WTC11 (cell line): Measurements from ENCODE around the gene PDE6H. TPM values are rescaled to one million over a fixed set of nuclear protein-coding genes. Genes with fewer than 3 reads are reported as not detected.

Source experiments
- ATAC-seq: fragments of 200-7000 bp; cut with Tn5 transposase; 2 replicates; pipeline ENCODE4 v1.10.0; 2021; ENCODE audit warnings: mild to moderate bottlenecking, moderate library complexity
- CTCF ChIA-PET: fragments of 300-600 bp; sonication (Branson Sonifier 250); formaldehyde crosslinking; loops from one replicate; lab custom pipeline; 2021; ENCODE audit warnings: antibody characterized with exemption; lab: Charles Lee
- POLR2A ChIA-PET: fragments of 350-600 bp; sonication (Branson Sonifier 250); formaldehyde crosslinking; loops from one replicate; lab custom pipeline; 2021; ENCODE audit warnings: antibody characterized with exemption; lab: Charles Lee
- DNase-seq: peaks from one replicate; pipeline ENCODE4 v3.0.0; 2021; ENCODE audit warnings: low spot score
- H3K27ac Mint-ChIP-seq: 2 replicates; pipeline ENCODE4 v1.8.0; 2021; ENCODE audit warnings: mixed read lengths
- H3K27me3 Mint-ChIP-seq: 2 replicates; pipeline ENCODE4 v1.8.0; 2021; ENCODE audit warnings: low read depth, mild to moderate bottlenecking, moderate library complexity, mixed read lengths
- H3K36me3 Mint-ChIP-seq: 2 replicates; pipeline ENCODE4 v1.8.0; 2021; ENCODE audit warnings: mixed read lengths
- H3K4me1 Mint-ChIP-seq: 2 replicates; pipeline ENCODE4 v1.8.0; 2022; ENCODE audit warnings: mixed read lengths
- H3K4me3 Mint-ChIP-seq: 2 replicates; pipeline ENCODE4 v1.8.0; 2021; ENCODE audit warnings: mild to moderate bottlenecking, moderate library complexity, mixed read lengths
- H3K9me3 Mint-ChIP-seq: 2 replicates; pipeline ENCODE4 v1.8.0; 2021; ENCODE audit warnings: mixed read lengths
- CBFB ChIP-seq: sonication (generic); formaldehyde crosslinking; IDR thresholded peaks from 2 replicates; pipeline ENCODE4 v1.8.1; 2022; ENCODE audit warnings: mild to moderate bottlenecking, low read depth, missing genetic modification reagents
- IRF2 ChIP-seq: sonication (generic); formaldehyde crosslinking; IDR thresholded peaks from 2 replicates; pipeline ENCODE4 v1.8.0; 2022; ENCODE audit warnings: low read depth, missing genetic modification reagents, borderline replicate concordance
- MYBL2 ChIP-seq: sonication (generic); formaldehyde crosslinking; IDR thresholded peaks from 2 replicates; pipeline ENCODE4 v1.8.1; 2023; ENCODE audit warnings: mild to moderate bottlenecking, moderate library complexity, missing genetic modification reagents
- SMAD4 ChIP-seq: sonication (generic); formaldehyde crosslinking; IDR thresholded peaks from 2 replicates; pipeline ENCODE4 v1.8.0; 2022; ENCODE audit warnings: mild to moderate bottlenecking, missing genetic modification reagents
- TP53 ChIP-seq: sonication (generic); formaldehyde crosslinking; IDR thresholded peaks from 2 replicates; pipeline ENCODE4 v1.8.1; 2023; ENCODE audit warnings: mild to moderate bottlenecking, missing genetic modification reagents
- total RNA-seq: library from RNA; stranded (reverse); gene quantifications from 3 replicates; pipeline ENCODE4 v1.2.3, GENCODE V29; 2021
- TF ChIP-seq, protein P1 (sequence below): fragments of 250-450 bp; sonication (Bioruptor Pico); conservative IDR thresholded peaks from 2 replicates; pipeline ENCODE4 v1.9.0; 2021; ENCODE audit warnings: mild to moderate bottlenecking
- TF ChIP-seq, protein P2 (sequence below): sonication (generic); formaldehyde crosslinking; IDR thresholded peaks from 2 replicates; pipeline ENCODE4 v1.8.0; 2022; ENCODE audit warnings: mild to moderate bottlenecking, missing genetic modification reagents
- TF ChIP-seq, protein P3 (sequence below): sonication (generic); formaldehyde crosslinking; IDR thresholded peaks from 2 replicates; pipeline ENCODE4 v1.8.1; 2023; ENCODE audit warnings: mild to moderate bottlenecking, missing genetic modification reagents, moderate library complexity
- TF ChIP-seq, protein P4 (sequence below): fragments of 250-450 bp; sonication (Bioruptor Pico); IDR thresholded peaks from 2 replicates; pipeline ENCODE4 v1.9.0; 2021; ENCODE audit warnings: mild to moderate bottlenecking
- TF ChIP-seq, protein P5 (sequence below): sonication (generic); formaldehyde crosslinking; IDR thresholded peaks from 2 replicates; pipeline ENCODE4 v1.8.0; 2023; ENCODE audit warnings: missing genetic modification reagents, mild to moderate bottlenecking, borderline replicate concordance
- TF ChIP-seq, protein P6 (sequence below): sonication (generic); formaldehyde crosslinking; IDR thresholded peaks from 2 replicates; pipeline ENCODE4 v1.8.1; 2022; ENCODE audit warnings: low read depth, mild to moderate bottlenecking, moderate library complexity, missing genetic modification reagents, borderline replicate concordance
- TF ChIP-seq, protein P7 (sequence below): sonication (generic); formaldehyde crosslinking; IDR thresholded peaks from 2 replicates; pipeline ENCODE4 v1.8.1; 2023; ENCODE audit warnings: mild to moderate bottlenecking, missing genetic modification reagents
- TF ChIP-seq, protein P8 (sequence below): sonication (generic); formaldehyde crosslinking; conservative IDR thresholded peaks from 2 replicates; pipeline ENCODE4 v1.8.1; 2022; ENCODE audit warnings: mild to moderate bottlenecking, missing genetic modification reagents

The PDE6H gene
- total RNA-seq, 1 experiment from 2014 or later, result not detected

DNA sequence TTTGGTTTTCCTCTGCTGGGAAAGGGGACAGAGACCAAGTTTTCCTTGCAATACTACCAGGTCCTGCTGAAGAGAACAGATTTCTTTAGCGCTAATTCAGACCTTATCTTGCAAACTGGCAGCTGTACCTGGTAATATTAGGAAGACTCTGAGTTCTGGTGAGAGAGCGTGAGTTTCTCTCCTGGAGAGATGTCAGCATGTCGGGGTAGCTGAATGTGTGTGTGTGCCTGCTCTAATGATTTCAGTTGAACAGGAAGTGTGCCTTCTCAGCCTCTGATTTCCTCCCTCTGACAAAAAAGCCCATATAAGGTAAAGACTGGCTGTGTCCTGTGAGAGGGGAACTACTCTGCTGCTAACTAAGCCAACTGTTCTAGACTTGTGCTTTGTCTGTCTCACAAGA is 24.2 kb upstream of the PDE6H start:
- ATAC-seq (peak; percentile 93), DNase-seq (no peak)
- Mint-ChIP-seq H3K36me3 (no peaks in the 10 kb centered on the region), H3K9me3 (no peaks in the 10 kb centered on the region), H3K27ac (peak overlapping the region; percentile 31; the same call in 1 of the 2 replicates), H3K4me3 (no peak overlapping the region), H3K4me1 (peaks cover 7% of the 10 kb centered on the region), H3K27me3 (no peaks in the 10 kb centered on the region)
- POLR2A ChIA-PET, result no interaction called here
- CTCF ChIA-PET, result interaction anchor here (1.3 to 1.7 kb wide), 2 partner anchors 12 to 193 kb away, joined by 5 to 7 read pairs; no protein-coding TSS in a partner anchor
- TF ChIP-seq, protein P1, sequence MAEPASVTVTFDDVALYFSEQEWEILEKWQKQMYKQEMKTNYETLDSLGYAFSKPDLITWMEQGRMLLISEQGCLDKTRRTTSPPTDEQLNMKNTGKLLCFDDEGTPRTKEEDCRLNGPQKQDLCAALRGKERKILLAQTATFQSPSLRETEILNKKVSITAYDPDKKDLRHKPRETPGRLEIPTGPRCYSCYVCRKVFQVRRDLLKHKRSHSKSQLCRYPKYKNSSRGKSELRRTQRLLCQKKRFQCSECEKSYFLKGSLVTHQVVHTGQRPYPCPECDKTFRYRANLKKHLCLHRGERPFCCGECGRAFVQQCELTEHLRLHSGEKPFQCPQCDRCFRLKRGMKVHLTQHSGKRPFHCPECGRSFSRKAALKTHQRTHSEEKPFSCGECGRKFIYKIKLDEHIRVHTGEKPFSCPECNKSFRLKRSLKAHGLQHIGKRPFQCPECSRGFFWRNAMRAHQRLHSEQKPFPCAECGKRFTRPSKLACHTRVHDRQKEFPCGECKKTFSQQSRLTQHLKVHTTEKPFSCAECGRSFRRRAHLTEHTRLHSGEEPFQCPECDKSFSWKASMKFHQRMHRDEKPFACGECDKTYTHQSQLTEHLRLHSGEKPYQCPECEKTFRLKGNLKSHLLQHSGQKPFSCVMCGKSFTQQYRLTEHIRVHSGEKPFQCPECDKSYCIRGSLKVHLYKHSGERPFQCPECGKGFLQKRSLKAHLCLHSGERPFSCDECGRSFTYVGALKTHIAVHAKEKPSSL (CRISPR knock-in tag), result no peak

DNA sequence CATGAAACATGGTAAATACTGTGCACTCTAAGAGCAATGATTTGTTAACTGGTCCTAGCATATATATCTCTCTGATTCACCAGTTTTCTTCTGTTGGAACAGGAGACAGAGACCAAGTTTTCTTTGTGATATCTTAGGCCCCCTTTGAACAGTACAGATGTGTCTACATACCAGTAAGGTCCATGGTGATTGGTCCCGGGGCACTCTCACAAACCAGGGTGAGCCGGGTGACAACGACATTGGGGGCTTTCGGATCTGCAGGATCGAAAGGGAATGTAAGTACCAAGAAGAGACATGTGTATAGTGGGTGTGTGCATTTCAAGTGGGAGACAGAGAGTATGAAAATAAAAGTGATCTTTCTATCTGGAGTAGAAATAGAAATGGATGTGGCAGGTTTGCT is 23.2 kb upstream of the PDE6H start:
- ATAC-seq (no peak), DNase-seq (no peak)
- ChIA-PET POLR2A (no interaction called here), CTCF (no interaction called here)
- H3K27ac Mint-ChIP-seq, result no peak overlapping the region
- H3K27me3 Mint-ChIP-seq, result no peaks in the 10 kb centered on the region; the same call in 1 of the 2 replicates
- no peak overlapping the region for H3K4me3 Mint-ChIP-seq
- TF ChIP-seq TP53 (no peak), MYBL2 (CRISPR knock-in tag) (no peak), CBFB (no peak), IRF2 (no peak)
- TF ChIP-seq, protein P2, sequence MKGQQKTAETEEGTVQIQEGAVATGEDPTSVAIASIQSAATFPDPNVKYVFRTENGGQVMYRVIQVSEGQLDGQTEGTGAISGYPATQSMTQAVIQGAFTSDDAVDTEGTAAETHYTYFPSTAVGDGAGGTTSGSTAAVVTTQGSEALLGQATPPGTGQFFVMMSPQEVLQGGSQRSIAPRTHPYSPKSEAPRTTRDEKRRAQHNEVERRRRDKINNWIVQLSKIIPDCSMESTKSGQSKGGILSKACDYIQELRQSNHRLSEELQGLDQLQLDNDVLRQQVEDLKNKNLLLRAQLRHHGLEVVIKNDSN (CRISPR knock-in tag), result no peak
- TF ChIP-seq, protein P3, sequence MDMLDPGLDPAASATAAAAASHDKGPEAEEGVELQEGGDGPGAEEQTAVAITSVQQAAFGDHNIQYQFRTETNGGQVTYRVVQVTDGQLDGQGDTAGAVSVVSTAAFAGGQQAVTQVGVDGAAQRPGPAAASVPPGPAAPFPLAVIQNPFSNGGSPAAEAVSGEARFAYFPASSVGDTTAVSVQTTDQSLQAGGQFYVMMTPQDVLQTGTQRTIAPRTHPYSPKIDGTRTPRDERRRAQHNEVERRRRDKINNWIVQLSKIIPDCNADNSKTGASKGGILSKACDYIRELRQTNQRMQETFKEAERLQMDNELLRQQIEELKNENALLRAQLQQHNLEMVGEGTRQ (CRISPR knock-in tag), result no peak
- TF ChIP-seq, protein P4, sequence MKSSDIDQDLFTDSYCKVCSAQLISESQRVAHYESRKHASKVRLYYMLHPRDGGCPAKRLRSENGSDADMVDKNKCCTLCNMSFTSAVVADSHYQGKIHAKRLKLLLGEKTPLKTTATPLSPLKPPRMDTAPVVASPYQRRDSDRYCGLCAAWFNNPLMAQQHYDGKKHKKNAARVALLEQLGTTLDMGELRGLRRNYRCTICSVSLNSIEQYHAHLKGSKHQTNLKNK (CRISPR knock-in tag), result no peak
- H3K9me3 Mint-ChIP-seq, result no peaks in the 10 kb centered on the region
- peaks cover 11% of the 10 kb centered on the region for H3K4me1 Mint-ChIP-seq
- H3K36me3 Mint-ChIP-seq, result no peaks in the 10 kb centered on the region

DNA sequence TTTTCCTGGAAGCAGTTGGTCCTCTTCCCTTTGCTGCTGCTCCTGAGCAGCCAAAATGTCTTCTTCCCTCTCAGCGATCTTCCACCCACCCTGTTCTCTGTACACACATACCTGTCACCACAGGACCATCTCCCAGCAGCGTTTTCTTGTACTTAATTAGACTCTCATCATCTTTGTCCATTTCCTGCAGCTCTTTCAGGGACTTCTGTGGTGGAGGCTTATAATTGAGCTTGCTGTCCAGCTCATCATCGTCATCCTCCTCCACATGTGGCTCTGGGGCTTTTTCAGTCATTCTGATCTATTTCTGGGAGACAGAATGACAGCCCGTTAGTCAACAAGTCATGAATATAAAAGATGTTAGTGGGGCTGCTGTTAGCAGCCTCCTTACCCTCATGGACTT is 22.4 kb upstream of the PDE6H start:
- H3K27ac Mint-ChIP-seq, result no peak overlapping the region
- TF ChIP-seq, protein P5, sequence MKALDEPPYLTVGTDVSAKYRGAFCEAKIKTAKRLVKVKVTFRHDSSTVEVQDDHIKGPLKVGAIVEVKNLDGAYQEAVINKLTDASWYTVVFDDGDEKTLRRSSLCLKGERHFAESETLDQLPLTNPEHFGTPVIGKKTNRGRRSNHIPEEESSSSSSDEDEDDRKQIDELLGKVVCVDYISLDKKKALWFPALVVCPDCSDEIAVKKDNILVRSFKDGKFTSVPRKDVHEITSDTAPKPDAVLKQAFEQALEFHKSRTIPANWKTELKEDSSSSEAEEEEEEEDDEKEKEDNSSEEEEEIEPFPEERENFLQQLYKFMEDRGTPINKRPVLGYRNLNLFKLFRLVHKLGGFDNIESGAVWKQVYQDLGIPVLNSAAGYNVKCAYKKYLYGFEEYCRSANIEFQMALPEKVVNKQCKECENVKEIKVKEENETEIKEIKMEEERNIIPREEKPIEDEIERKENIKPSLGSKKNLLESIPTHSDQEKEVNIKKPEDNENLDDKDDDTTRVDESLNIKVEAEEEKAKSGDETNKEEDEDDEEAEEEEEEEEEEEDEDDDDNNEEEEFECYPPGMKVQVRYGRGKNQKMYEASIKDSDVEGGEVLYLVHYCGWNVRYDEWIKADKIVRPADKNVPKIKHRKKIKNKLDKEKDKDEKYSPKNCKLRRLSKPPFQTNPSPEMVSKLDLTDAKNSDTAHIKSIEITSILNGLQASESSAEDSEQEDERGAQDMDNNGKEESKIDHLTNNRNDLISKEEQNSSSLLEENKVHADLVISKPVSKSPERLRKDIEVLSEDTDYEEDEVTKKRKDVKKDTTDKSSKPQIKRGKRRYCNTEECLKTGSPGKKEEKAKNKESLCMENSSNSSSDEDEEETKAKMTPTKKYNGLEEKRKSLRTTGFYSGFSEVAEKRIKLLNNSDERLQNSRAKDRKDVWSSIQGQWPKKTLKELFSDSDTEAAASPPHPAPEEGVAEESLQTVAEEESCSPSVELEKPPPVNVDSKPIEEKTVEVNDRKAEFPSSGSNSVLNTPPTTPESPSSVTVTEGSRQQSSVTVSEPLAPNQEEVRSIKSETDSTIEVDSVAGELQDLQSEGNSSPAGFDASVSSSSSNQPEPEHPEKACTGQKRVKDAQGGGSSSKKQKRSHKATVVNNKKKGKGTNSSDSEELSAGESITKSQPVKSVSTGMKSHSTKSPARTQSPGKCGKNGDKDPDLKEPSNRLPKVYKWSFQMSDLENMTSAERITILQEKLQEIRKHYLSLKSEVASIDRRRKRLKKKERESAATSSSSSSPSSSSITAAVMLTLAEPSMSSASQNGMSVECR (CRISPR knock-in tag), result no peak
- TF ChIP-seq, protein P6, sequence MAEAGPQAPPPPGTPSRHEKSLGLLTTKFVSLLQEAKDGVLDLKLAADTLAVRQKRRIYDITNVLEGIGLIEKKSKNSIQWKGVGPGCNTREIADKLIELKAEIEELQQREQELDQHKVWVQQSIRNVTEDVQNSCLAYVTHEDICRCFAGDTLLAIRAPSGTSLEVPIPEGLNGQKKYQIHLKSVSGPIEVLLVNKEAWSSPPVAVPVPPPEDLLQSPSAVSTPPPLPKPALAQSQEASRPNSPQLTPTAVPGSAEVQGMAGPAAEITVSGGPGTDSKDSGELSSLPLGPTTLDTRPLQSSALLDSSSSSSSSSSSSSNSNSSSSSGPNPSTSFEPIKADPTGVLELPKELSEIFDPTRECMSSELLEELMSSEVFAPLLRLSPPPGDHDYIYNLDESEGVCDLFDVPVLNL (CRISPR knock-in tag), result no peak
- TF ChIP-seq SMAD4 (CRISPR knock-in tag) (no peak), MYBL2 (CRISPR knock-in tag) (no peak)
- TF ChIP-seq, protein P7, sequence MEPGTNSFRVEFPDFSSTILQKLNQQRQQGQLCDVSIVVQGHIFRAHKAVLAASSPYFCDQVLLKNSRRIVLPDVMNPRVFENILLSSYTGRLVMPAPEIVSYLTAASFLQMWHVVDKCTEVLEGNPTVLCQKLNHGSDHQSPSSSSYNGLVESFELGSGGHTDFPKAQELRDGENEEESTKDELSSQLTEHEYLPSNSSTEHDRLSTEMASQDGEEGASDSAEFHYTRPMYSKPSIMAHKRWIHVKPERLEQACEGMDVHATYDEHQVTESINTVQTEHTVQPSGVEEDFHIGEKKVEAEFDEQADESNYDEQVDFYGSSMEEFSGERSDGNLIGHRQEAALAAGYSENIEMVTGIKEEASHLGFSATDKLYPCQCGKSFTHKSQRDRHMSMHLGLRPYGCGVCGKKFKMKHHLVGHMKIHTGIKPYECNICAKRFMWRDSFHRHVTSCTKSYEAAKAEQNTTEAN (CRISPR knock-in tag), result no peak
- TF ChIP-seq, protein P8, sequence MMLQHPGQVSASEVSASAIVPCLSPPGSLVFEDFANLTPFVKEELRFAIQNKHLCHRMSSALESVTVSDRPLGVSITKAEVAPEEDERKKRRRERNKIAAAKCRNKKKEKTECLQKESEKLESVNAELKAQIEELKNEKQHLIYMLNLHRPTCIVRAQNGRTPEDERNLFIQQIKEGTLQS, result no peak
- no peak for ATAC-seq
- no peaks in the 10 kb centered on the region; the same call in 1 of the 2 replicates for H3K27me3 Mint-ChIP-seq
- H3K4me1 Mint-ChIP-seq, result peaks cover 11% of the 10 kb centered on the region
- no peak for DNase-seq
- no peak overlapping the region for H3K4me3 Mint-ChIP-seq
- ChIA-PET CTCF (interaction anchor here (0.7 to 1.0 kb wide), 2 partner anchors 14 to 579 kb away, joined by 3 read pairs; no protein-coding TSS in a partner anchor), POLR2A (no interaction called here)
- no peaks in the 10 kb centered on the region for H3K9me3 Mint-ChIP-seq
- H3K36me3 Mint-ChIP-seq, result no peaks in the 10 kb centered on the region
